Medulla oblongata (tissue), 1 donor: ENCODE measurements around the gene TNK2.
"Not testable (repeated sequence)": the region's sequence is repeated elsewhere in the genome, so short reads cannot be mapped to it uniquely, and the experiment has no call there.

ENCODE experiments used
- DNase-seq: peaks from one replicate; pipeline ENCODE4 v3.0.0-alpha.2; 2015; ENCODE audit errors: extremely low spot score

TNK2 gene

GRCh38 chr3:195822131-195822696, 86.1 kb downstream of the TNK2 start:
- no peak for DNase-seq

GRCh38 chr3:195821403-195822130, 86.8 kb downstream of the TNK2 start:
- no peak for DNase-seq

- DNase-seq, result no peak
Measured at GRCh38 chr3:195820901-195821300, 87.5 kb downstream of the TNK2 start.

- DNase-seq, result no peak
Measured at GRCh38 chr3:195820186-195820585, 88.2 kb downstream of the TNK2 start.

GRCh38 chr3:195818301-195818700, 90.0 kb downstream of the TNK2 start:
- no peak for DNase-seq

DNA sequence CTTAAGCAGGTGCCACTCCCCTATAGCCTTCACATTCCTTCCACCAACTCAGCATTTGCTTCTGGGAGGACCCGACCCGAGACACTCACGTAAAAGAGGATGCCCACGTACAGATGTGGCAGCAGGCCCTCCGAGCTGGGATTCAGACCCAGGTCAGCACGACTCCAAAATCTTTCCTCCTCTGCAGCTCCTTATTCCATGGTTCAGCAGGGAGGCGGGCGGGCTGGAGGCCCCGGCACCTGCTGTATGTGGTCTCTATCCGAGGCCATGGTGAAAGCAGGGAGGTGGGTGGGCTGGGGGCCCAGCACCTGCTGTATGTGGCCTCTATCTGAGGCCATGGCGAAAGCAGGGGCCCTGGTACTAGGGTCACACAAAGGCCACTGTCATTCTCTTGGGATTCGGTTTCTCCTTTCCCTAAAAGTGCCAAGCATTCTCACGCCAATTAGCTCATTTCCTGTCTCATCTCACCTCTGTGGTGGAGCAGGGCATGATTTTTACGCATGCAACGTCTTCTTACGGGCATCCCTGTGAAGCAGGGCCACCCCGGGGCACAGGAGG, 90.7 kb downstream of the TNK2 start:
- no peak for DNase-seq

GRCh38 chr3:195816276-195816913, 92.0 kb downstream of the TNK2 start:
- DNase-seq, result not testable (repeated sequence)

- DNase-seq, result no peak
Measured at GRCh38 chr3:195815169-195815771, 93.1 kb downstream of the TNK2 start.

DNA sequence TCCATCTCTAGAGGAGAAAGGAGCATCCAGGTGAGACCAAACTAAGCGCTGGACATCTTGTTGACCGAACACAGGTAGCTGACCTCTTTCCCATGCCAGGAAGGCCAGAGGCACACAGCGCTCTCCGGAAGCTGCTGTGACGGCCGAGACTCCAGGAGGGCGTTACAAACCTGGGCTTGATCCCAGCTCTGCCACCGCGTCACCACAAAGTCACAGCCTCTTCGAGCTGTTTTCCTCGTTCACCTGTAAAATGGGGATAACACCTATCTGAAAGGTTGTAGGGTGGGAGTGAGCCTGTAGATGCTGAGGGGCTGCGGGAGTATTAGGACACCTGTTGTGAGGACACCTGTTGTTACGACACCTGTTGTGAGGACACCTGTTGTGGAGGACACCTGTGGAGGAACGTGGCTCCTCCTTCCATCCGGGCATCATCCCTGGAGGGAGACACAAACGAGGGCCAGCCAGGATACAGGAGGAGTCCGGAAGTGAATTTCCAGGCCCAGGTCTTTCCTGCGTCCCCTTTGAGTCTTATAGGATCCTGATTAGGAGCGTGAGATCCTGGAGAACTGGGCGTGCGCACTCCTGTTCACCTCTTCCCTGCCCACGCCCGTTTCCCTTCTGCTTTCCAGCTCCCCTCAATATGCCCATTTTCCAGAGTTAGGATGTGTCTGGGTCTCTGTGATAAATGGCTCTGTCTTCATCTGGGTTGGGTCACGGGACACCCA, 94.3 kb downstream of the TNK2 start:
- no peak for DNase-seq
